ENCODE measurements around the gene GSTO1.

DNA sequence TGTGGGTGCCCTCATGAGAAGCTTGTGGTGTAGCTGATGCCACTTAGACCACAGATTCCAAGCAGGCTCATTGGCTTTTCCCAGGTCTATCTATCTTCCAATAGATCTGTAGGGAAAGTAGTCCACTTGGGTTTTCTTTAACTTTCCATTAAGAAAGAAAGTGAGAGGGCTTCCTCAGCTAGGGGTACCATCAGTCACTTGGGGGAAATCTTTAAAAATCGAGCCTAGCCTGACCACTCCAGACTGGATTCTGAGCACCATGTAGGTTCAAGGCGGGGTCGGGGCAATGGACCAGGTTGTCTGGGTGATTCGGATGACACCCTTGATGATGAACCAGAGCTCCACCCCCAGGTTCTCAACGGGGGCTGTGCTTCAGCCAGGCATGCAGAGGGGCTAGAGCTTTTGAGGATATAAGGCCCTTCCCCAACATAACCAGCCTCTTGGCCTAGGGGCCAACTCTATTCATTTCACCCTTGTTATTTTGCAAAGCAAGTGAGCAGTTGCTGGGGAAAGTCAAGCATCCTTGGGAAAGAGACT lies 56.6 kb downstream of the GSTO1 start:
- TF ChIP-seq, protein P1, sequence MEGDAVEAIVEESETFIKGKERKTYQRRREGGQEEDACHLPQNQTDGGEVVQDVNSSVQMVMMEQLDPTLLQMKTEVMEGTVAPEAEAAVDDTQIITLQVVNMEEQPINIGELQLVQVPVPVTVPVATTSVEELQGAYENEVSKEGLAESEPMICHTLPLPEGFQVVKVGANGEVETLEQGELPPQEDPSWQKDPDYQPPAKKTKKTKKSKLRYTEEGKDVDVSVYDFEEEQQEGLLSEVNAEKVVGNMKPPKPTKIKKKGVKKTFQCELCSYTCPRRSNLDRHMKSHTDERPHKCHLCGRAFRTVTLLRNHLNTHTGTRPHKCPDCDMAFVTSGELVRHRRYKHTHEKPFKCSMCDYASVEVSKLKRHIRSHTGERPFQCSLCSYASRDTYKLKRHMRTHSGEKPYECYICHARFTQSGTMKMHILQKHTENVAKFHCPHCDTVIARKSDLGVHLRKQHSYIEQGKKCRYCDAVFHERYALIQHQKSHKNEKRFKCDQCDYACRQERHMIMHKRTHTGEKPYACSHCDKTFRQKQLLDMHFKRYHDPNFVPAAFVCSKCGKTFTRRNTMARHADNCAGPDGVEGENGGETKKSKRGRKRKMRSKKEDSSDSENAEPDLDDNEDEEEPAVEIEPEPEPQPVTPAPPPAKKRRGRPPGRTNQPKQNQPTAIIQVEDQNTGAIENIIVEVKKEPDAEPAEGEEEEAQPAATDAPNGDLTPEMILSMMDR (conservative IDR thresholded peaks at IDR 0.05 in 1 of 2, IDR thresholded peaks at IDR 0.05 in 1 of 2; ENCODE audit: low read depth in 1 of 2, low read length in 2 of 2): no peak
- TF ChIP-seq EZH2 (IDR thresholded peaks at IDR 0.05; ENCODE audit: low read length, missing control alignments): no peak
